Measurements from ENCODE around the gene LEPR.
A peak's percentile ranks its signal among the peaks of the same experiment; 100 is the strongest.
"Not testable (repeated sequence)": the region's sequence is repeated elsewhere in the genome, so short reads cannot be mapped to it uniquely, and the experiment has no call there.

LEPR gene

DNA sequence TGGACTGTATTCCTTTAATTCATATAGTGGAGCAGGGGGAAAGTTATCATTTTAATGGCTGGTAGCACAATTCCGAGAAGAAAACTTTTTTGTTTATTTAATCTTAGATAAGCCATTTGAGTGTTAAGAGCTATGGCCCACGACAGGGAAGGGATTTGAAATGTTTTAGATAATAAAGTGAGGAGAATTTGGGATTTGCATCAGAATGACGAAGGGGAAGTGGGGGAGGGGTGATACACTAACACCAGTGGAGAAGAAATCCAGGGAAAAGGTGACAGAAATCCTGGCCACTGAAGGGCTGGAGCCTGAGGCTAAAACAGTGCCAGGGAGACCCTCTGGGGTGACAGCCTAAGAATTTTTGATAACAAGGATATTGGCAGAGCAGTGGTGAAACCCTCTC is 21.0 kb downstream of the LEPR start:
- DNase-seq: no peak

DNA sequence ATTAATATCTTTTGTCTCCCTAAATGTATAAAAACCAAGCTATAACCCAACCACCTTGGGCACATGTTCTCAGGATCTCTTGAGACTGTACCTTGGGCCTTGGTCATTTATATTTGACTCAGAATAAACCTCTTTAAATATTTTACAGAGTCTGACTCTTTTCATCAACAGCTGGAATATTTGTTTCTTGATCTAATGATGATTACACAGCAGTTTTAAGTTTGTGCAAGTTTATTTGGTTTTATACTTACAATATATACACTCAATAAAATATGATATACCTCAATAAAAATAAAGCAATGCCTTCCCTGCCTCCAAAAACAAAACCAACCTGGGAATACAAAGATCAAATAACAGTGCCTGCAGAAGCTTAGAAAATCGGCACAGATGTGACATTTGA is 22.0 kb downstream of the LEPR start:
- DNase-seq: no peak

DNA sequence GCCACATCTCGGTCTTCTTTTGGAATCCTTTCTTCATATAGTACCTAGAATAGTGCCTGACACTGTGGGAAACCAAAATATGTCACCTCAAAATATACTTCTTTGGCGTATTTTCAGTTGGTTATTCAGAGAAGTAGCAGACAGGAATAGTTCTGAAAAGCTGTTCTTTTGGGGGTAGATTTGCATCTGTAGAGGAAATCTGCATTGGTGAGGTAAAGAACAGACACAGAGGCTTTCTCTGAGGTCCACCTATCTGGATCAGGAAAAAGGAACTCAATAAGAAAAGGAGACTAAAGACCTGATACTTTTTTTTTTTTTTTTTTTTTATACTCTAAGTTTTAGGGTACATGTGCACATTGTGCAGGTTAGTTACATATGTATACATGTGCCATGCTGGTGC is 23.2 kb downstream of the LEPR start:
- DNase-seq: no peak

DNA sequence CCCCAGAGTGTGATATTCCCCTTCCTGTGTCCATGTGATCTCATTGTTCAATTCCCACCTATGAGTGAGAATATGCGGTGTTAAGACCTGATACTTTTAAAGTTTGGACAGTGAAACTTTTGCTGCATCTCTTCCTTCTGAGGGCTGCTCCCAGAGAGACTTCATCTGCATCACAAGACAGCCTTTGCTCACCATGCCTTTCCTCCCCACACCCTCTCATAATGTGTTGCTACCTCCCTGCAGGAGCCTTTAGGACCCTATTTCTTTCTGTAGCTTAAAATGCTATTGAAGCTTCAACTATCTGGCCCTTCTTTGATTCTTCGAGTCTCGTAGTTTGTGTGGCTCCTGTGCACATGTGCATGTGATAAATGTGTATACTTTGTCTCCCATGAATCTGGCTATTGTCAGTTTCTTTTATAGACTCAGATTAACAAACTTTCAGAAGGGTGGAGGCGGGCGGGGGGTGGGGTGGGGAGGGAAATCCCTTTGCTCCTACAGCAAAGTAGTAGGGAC is 23.7 kb downstream of the LEPR start:
- no peak for DNase-seq

DNA sequence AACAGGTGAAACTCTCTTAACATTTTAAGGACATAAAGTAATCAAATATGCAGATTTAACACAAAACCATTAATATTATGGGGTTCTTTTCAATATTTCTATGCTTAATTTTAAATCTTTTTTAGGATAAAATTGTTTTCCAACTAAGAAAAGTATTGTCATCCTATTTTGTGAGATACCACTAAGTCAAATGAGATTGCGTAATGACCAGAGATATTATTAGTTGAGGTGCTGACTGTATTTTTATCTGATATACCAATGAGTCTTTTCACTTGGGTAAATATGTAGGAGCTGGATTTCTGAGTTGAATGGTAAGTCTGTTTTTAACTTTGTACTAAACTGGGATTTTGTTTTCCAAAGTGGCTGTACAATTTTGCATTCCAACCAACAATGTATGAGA is 25.4 kb downstream of the LEPR start:
- no peak for DNase-seq

DNA sequence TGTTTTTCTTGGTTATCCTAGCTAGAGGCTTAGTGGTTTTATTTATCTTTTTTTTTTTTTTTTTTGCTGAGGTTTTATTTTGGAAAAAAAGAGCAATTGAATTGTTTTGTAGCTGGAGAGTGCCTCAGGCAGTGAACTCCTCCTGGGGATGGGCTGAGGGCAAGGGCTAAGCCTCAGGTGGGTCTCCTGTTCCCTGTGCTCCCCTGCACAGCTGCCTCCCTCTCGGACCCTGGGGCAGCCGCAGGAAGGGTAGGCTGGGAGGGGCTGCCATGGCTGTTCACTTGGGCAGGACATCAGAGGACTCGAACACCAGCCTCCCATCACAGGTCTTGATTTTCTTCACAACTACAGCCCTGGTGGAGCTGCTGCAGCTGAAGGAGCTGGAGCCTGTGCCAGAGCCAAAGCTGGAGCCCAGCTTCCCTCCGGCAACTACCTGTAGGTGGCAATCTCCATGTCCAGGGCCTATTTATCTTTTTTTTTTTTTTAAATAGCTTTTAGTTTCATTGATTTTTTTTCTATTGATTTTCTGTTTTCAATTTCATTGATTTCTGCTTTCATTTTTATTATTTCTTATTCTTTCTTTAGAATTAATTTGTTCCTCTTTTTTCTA is 28.9 kb downstream of the LEPR start:
- no peak for DNase-seq

DNA sequence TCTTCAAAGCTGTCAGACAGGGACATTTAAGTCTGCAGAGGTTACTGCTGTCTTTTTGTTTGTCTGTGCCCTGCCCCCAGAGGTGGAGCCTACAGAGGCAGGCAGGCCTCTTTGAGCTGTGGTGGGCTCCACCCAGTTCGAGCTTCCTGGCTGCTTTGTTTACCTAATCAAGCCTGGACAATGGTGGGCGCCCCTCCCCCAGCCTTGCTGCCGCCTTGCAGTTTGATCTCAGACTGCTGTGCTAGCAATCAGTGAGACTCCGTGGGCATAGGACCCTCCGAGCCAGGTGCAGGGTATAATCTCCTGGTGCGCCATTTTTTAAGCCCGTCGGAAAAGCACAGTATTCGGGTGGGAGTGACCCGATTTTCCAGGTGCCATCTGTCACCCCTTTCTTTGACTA is 35.2 kb downstream of the LEPR start:
- DNase-seq: not testable (repeated sequence)

DNA sequence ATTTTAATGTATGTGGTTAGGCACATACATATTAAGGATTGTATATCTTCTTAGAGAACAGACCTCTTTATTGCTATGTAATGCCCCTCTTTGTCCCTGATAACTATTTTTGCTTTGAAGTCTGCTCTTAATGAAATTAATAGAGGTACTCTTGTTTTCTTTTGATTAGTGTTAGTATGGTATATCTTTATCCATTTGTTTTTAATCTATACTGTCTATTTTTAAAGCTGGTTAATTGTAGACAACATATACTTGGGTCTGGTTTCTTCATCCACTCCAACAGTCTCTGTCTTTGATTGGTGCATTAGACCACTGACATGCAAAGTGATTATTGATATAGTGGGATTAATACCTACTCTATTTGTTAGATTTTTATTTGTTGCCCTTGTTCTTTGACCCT is 36.0 kb downstream of the LEPR start:
- no peak for DNase-seq

DNA sequence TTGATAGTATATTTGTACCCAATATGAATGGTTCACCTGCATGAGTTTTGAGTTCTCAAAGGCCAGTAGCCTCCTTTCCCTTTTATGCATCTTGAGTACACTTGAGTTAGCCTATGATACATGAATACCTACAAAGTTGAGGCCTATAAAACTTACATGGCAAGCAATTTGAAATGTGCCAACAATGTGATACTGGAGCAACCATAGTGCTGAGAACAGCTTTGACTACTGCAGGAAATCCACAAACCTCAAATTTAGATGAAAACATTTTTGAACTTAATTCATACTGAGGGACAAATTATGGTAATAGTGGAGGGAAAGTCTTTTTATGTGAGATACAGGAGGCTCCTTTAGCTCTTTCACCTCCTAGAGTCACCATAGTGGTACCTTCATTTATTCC is 37.4 kb downstream of the LEPR start:
- no peak for DNase-seq

DNA sequence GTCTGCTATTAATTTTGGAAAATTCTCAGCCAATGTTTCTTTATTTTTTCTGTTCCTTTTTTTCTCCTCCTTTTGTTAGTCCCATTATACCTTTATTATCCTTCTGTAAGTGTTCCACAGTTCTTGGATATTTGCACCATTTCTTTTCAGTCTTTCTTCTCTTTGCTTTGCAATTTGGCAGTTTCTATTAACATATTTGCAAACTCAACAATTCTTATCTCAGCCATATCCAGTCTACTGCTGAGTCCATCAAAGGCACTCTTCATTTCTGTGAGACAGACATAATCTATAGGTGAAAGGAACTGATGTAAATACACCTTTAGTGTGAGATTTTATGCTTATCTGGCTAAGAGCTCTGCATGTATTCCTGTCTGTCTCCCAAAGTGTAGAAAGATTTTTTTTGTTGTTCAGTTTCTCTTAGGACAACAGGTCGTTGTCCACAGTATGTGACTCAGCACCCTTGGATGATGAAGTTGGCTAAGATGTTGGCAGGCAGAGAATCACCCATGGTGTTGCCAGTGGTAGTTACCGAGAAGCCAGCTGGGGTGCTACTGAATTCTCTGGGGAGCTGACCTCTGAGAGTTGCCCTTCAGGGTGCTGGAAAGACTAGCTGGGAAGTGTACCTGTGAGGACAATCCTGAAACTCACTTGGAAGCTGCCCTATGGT is 38.4 kb downstream of the LEPR start:
- DNase-seq: no peak

DNA sequence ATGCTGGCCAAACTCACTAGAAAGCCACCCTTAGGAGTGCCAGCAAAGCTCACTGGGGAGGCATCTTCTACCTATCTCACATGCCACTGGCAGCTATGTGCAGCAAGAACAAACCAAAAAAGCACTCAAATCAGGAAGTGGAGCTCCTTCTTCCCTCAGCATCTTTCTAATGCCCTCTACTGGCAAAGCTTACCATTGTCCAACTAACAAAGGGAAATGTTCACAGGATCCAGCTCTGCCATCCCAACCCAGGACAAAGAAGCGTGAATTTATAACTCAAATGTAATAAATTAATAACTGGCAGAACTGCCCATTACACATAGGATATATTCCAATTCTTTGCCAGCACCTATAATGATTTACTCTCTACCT is 38.9 kb downstream of the LEPR start:
- DNase-seq: peak; percentile 48

DNA sequence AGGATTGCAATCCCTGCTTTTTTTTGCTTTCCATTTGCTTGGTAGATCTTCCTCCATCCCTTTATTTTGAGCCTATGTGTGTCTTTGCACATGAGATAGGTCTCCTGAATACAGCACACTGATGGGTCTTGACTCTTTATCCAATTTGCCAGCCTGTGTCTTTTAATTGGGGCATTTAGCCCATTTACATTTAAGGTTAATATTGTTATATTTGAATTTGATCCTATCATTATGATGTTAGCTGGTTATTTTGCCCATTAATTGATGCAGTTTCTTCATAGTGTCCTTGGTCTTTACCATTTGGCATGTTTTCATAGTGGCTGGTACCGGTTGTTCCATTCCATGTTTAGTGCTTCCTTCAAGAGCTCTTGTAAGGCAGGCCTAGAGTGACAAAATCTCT is 45.4 kb downstream of the LEPR start:
- DNase-seq: not testable (repeated sequence)

DNA sequence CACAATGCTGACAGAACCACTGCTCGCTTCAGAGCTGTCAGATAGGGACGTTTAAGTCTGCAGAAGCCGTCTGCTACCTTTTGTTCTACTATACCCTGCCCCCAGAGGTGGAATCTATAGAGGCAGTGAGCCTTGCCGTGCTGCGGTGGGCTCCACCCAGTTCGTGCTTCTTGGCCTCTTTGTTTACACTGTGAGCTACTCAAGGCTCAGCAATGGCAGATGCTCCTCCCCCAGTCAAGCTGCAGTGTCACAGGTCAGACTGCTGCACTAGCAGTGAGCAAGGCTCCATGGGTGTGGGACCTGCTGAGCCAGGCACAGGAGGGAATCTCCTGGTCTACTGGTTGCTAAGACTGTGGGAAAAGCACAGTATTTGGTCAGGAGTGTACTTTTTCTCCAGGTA is 47.1 kb downstream of the LEPR start:
- no peak for DNase-seq

DNA sequence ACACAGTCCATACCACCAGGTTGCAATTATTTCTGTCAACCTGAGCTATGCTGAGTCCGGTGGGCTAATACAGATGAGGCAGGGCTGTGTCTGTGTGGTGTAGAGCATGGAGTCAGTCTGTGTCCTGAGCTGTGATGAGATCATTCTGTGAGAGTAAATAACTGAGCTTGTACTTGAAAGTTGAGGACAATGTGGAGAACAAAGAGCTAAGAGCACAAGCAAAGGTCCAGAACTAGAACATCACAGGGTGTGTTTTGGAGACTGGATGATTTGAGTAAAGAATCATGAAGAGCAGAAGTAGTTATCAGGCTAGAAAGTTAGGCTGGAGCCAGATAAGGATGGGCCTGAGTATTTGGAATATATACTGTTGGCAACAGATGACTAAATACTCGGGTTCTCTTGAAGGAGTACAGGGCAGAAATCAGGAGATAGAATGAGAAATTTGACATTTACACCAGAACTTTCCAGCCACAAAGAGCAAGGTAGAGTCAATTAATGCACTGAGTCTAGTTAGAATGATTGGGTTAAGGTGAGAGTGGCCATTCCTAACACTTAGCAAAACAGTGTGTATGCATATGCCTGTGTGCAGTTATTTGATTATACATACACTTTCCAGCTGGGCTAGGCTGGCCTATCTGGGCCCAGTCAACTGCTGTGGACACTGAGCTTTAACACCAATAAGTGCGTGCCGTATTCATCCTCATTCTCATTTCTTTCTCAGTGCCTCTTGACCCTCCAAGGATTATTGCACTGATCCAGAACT is 48.8 kb downstream of the LEPR start:
- DNase-seq: no peak

DNA sequence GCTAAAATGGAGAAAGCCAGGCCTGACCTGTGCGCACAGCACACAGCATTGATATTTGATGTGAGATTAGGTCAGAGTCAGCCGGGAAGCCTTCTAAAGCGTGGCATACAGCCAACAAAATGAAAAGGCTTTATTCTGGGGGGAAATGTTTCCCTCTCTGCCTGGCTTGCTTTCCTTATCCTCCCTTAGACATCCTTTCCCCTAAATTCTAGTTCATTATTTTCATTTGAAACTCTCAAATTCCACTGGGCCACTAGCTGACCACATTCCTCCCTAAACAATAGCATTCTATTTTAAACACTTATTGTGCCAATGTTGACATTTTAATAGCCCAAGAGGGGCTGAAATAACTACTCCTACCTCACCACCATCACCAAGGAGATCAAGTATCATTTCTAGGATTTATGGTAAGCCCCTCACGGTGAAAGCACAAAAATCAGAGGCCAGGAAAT is 49.4 kb downstream of the LEPR start:
- DNase-seq: no peak
